GM11168 (cell line): ENCODE results near the gene SYNGR3.

Experiments used
- in situ Hi-C: fragments of 300-500 bp; cut with MboI; formaldehyde crosslinking; loops from one replicate; pipeline ENCODE4 v1.12.0; 2022; ENCODE audit warnings: low sequenced_read_pairs; ENCODE audit not compliant: unreplicated experiment

The SYNGR3 gene

GRCh38 chr16:1975432-1976215, 14.1 kb upstream of the SYNGR3 start:
- in situ Hi-C loops = no loop called here

GRCh38 chr16:1976216-1976520, 13.6 kb upstream of the SYNGR3 start:
- in situ Hi-C loops = no loop called here

- in situ Hi-C loops = no loop called here
These were observed 12.6 kb upstream of the SYNGR3 start for GRCh38 chr16:1976951-1977874.

GRCh38 chr16:1977875-1978268, 11.9 kb upstream of the SYNGR3 start:
- in situ Hi-C loops = no loop called here

- in situ Hi-C loops = no loop called here
These were observed 11.2 kb upstream of the SYNGR3 start for GRCh38 chr16:1978476-1979120.

- in situ Hi-C loops = no loop called here
These were observed 10.3 kb upstream of the SYNGR3 start for GRCh38 chr16:1979271-1980029.

- in situ Hi-C loops = no loop called here
These were observed 9.6 kb upstream of the SYNGR3 start for GRCh38 chr16:1980030-1980769.

- in situ Hi-C loops = no loop called here
These were observed 9.0 kb upstream of the SYNGR3 start for GRCh38 chr16:1980770-1981087.

- in situ Hi-C loops = no loop called here
These were observed 8.4 kb upstream of the SYNGR3 start, which contains the start of gene NOXO1 for GRCh38 chr16:1981398-1981836. NOXO1 (minus strand) TSS chr16:1981469; CDS start chr16:1981179, 290 bp downstream.

- in situ Hi-C loops = no loop called here
These were observed 7.7 kb upstream of the SYNGR3 start for GRCh38 chr16:1982013-1982433.

- in situ Hi-C loops = no loop called here
These were observed 6.7 kb upstream of the SYNGR3 start for GRCh38 chr16:1982991-1983543.

GRCh38 chr16:1983544-1984346, 6.0 kb upstream of the SYNGR3 start, which contains the start of gene GFER:
GFER (plus strand) TSS chr16:1984193; CDS start chr16:1984219, 26 bp downstream.
- in situ Hi-C loops = no loop called here

GRCh38 chr16:1984347-1985225, 5.2 kb upstream of the SYNGR3 start:
- in situ Hi-C loops = no loop called here

- in situ Hi-C loops = no loop called here
These were observed 4.2 kb upstream of the SYNGR3 start for GRCh38 chr16:1985466-1986150.

- in situ Hi-C loops = no loop called here
These were observed 2.6 kb upstream of the SYNGR3 start for GRCh38 chr16:1987198-1987597.

- in situ Hi-C loops = no loop called here
These were observed 256 bp downstream of the SYNGR3 start for GRCh38 chr16:1990101-1990350.
